ENCODE measurements around the gene PCLO. TPM values are rescaled to one million over a fixed set of nuclear protein-coding genes. Genes with fewer than 3 reads are reported as not detected.

Gene PCLO
- total RNA-seq, 1 experiment from 2014 or later = 7.5 TPM

- H3K4me3 ChIP-seq (ENCODE audit: low read length) = no peak overlapping the region
- no TSS peak for BruUV-seq (replicated peaks)
- no peaks in the 10 kb centered on the region for H3K27me3 ChIP-seq (ENCODE audit: low read length)
Observed at GRCh38 chr7:82729172-82730030, 433.3 kb downstream of the PCLO start.

GRCh38 chr7:82726038-82726800 is 436.5 kb downstream of the PCLO start:
- DNase-seq (no peak), ATAC-seq (no peak)
- peaks cover 6% of the 10 kb centered on the region for H3K4me1 ChIP-seq (ENCODE audit: insufficient read depth, low read length)
- H4K20me1 ChIP-seq (ENCODE audit: low read length) = no peaks in the 10 kb centered on the region
- no peaks in the 10 kb centered on the region for H3K36me3 ChIP-seq (ENCODE audit: low read depth, low read length)
- no TSS peak for BruUV-seq (replicated peaks)
- H3K4me3 ChIP-seq (ENCODE audit: low read length) = no peak overlapping the region
- intact Hi-C loops (cut with micrococcal nuclease) = loop anchor here (1.0 to 5.0 kb wide), 7 partner anchors 101 to 1244 kb away; no protein-coding TSS in a partner anchor
- no peaks in the 10 kb centered on the region for H3K9me3 ChIP-seq (ENCODE audit: low read length)
- H3K9ac ChIP-seq (ENCODE audit: low read length) = no peak overlapping the region
- no peaks in the 10 kb centered on the region for H3F3A ChIP-seq (ENCODE audit: low read length, unreplicated experiment)
- CTCF ChIA-PET = no interaction called here
- H3K9me2 ChIP-seq (replicated peaks; ENCODE audit: low read length) = no peaks in the 10 kb centered on the region
- TF ChIP-seq CTCF (conservative IDR thresholded peaks at IDR 0.05; ENCODE audit: low read depth, low read length) (no peak), EZH2phosphoT487 (IDR thresholded peaks at IDR 0.05; ENCODE audit: borderline replicate concordance, low read length) (no peak), EZH2 (IDR thresholded peaks at IDR 0.05; ENCODE audit: low read length, unreplicated experiment) (no peak)
- H3K27me3 ChIP-seq (ENCODE audit: low read length) = no peaks in the 10 kb centered on the region
- H3K27ac ChIP-seq (ENCODE audit: low read length) = no peak overlapping the region
- H3K4me2 ChIP-seq (ENCODE audit: low read length) = no peak overlapping the region
- H3K79me2 ChIP-seq (ENCODE audit: low read length) = no peaks in the 10 kb centered on the region
- no peak overlapping the region for H2AFZ ChIP-seq (ENCODE audit: low read length)
- POLR2A ChIA-PET (ENCODE audit: unreplicated experiment) = no interaction called here

More at GRCh38 chr7:82729172-82730030, 433.3 kb downstream of the PCLO start:
- ChIA-PET CTCF (interaction anchor here (0.5 to 1.0 kb wide), 5 partner anchors 136 to 1228 kb away, joined by 3 to 4 read pairs (median 3); no protein-coding TSS in a partner anchor), POLR2A (ENCODE audit: unreplicated experiment) (no interaction called here)
- peaks cover 6% of the 10 kb centered on the region for H3K4me1 ChIP-seq (ENCODE audit: insufficient read depth, low read length)
- no peak overlapping the region for H3K9ac ChIP-seq (ENCODE audit: low read length)
- H3K36me3 ChIP-seq (ENCODE audit: low read depth, low read length) = no peaks in the 10 kb centered on the region
- intact Hi-C loops (cut with micrococcal nuclease) = loop anchor here (1.0 to 5.0 kb wide), 9 partner anchors 157 to 1247 kb away; no protein-coding TSS in a partner anchor
- H3F3A ChIP-seq (ENCODE audit: low read length, unreplicated experiment) = no peaks in the 10 kb centered on the region
- no peaks in the 10 kb centered on the region for H3K9me3 ChIP-seq (ENCODE audit: low read length)
- H3K27ac ChIP-seq (ENCODE audit: low read length) = no peak overlapping the region
- peak; percentile 76 for DNase-seq
- H3K9me2 ChIP-seq (replicated peaks; ENCODE audit: low read length) = no peaks in the 10 kb centered on the region
- H3K79me2 ChIP-seq (ENCODE audit: low read length) = no peaks in the 10 kb centered on the region
- TF ChIP-seq EZH2phosphoT487 (IDR thresholded peaks at IDR 0.05; ENCODE audit: borderline replicate concordance, low read length) (no peak), CTCF (conservative IDR thresholded peaks at IDR 0.05; ENCODE audit: low read depth, low read length) (peak; percentile 88)
- H4K20me1 ChIP-seq (ENCODE audit: low read length) = no peaks in the 10 kb centered on the region
- ATAC-seq = peak; percentile 69
- peak overlapping the region; percentile 76 for H3K4me2 ChIP-seq (ENCODE audit: low read length)
- peak overlapping the region; percentile 59 for H2AFZ ChIP-seq (ENCODE audit: low read length)
